Stimulated activated CD8-positive, alpha-beta memory T cell treated with anti-CD3 and anti-CD28 coated beads, Interleukin-15, amount 100 ng/mL, for 4 hours (primary cell): Measurements from ENCODE around the gene HLA-DPA1.
A peak's percentile ranks its signal among the peaks of the same experiment; 100 is the strongest.
"Not testable (repeated sequence)": the region's sequence is repeated elsewhere in the genome, so short reads cannot be mapped to it uniquely, and the experiment has no call there.

Experiments
- DNase-seq, 2 donors: peaks; one replicate each; pipeline ENCODE4 v3.0.0-alpha.2; 2020; ENCODE audit warnings: low read depth in 2 of 2

The HLA-DPA1 gene

DNA sequence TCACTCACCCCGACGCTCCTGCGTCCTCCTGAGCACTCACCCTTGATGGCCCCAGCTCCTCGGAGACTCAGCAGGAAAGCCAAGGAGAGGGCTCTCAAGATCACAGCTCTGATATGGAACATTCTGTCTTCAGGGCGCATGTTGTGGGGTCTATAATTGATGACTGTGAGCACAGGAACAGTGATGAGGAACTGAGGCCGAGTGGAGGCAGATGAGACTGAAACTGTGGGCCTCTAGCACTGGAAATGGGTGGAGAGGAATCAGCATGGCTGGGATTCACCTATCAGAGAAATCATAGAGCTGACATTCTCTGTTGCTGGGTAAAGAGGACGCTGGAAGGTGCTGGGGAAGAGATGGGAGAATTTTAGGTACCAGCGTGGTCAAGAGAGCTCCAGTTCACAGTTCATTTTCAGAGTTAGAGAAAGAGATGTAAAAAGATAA is at the start of gene HLA-DPA1:
HLA-DPA1 (minus strand) TSS at position 219 of the 441 bp plus-strand sequence.
- no peak for DNase-seq

DNA sequence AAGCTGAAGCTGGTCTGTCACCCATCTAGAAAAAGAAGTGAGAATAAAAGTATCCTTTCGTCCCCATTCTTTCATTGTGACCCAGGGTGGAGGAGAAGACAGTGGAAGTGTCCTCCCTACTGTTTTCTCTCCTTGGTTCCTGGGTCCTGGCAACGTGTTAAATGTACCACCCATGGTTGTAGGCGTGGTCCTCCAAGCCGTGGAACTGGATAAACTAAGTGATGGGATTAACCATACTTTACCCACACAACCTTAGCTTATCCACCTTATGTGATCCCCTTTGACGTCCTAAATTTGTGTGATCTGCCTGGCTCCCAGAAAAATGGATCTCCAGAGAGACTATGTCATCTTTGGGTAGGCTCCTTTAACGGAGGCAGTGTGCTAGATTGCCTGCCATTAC is 49.7 kb upstream of the HLA-DPA1 start:
- DNase-seq, result no peak

DNA sequence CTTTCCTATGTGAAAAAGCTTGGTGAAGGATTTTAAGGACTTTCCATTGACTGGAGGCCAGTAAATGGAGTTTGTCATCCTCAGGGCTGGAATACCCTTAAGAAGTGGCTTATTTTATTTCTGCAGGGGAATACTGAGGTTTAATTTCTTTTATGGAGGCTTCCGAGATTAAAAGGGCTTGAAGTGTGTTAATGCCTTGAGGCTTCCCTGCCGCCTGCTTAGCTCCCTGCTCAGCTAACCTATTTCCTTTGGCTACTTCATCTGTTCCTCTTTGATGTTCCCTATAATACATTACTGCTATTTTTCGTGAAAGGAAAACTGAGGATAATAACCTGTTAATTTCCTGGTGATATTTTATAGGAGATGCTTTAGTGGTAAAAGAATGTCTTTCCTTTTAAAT is 46.6 kb upstream of the HLA-DPA1 start:
- no peak for DNase-seq

DNA sequence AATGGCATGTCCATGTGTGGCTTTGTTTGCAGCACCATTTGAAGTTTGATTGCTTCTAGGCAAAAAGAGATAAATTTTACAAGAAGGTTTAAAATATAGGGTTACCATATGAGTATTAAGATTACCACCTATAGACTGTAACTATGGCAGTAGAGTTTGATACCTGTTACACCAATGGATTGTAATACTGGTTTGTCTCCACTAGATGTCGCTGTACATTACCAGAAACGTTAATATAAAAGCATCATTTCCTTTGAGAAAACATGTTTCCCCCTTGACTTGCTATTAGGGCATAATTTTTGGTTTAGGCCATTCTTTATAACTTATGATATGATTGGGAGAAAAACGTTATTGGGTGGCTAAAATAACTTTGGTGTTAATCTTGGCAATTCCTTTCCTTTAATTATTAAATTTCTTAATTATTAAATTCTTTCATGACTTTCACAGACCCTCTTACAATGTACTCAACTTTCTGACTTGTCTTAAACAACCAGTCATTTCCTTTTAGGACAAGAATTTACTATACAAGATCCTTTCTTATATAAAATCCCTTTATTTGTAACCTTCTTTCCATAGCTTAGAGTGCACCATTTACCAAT is 45.2 kb upstream of the HLA-DPA1 start:
- no peak for DNase-seq

DNA sequence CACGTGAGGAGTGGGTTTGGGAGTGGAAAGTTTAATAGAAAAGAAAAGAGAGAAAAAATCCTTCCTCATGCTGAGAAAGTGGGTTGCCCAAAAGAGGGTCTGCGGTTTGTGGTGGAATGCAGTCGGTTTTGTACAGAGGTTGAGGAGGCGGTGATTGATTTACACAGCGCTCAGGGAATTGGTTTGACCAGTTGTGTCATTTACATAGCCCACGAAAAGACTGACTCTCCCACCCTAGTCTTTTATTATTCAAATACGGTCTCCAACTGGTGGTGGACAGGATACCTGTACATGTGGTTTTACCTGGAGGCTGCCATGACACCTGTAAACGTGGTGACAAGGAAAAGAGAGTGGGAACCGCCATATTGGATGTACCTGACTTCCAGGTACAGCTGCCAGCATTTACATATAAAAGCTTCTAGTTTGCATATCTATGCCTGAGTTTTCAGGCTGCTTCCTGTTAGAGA is 44.4 kb upstream of the HLA-DPA1 start:
- no peak for DNase-seq

DNA sequence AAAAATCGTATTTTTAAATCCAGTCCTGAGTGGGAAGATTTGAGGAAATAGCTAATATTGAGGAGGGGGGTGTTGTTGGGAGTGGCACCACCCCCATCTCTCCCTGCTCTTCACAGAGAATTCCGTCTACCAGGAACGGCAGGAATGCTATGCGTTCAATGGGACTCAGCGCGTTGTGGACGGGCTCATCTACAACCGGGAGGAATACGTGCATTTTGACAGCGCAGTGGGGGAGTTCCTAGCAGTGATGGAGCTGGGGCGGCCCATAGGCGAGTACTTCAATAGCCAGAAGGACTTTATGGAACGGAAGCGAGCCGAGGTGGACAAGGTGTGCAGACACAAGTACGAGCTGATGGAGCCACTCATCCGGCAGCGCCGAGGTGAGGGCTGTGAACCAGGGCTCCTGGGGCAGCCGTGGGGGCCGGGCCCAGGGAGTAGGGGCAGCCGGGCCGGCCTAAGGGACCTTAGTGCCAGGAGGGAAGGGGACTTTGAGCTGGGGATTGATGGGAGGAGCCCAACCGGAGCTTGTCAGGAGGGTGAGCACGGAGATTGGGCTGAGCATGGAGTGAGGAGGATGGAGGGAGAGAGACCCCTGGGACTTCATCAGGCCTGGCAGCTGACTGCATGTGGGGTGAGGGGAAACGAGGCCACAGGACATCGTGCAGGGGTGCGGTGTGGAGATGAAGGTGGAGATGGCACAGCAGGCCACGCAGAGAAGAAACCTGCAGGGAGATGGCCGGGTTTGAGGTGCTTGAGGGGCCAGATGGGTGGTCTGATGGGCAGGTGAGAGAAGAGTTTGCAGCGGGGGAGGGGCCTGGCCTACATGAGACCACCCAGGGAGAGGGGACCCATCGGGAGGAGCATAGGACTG is 43.6 kb upstream of the HLA-DPA1 start:
- DNase-seq, result no peak

DNA sequence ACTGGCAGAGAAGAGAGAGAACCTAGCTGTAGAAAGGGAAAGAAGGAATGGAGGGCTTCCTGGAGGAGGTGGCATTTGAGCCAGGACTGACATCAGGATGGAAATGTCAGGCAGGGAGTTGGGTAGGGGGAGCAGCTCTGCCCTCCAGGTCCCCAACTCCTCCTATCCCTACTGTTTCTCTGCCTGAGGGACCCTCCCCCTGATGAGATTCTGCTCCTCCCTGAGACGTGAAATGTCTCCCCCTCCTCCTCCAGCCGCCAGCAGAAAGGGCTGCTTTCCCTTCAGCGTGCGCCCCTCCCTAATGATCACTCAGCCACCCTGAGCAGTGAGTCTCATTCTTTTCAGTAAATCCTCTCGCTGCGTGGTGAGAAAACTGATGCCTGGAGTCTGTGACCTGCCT is 43.0 kb upstream of the HLA-DPA1 start:
- no peak for DNase-seq

DNA sequence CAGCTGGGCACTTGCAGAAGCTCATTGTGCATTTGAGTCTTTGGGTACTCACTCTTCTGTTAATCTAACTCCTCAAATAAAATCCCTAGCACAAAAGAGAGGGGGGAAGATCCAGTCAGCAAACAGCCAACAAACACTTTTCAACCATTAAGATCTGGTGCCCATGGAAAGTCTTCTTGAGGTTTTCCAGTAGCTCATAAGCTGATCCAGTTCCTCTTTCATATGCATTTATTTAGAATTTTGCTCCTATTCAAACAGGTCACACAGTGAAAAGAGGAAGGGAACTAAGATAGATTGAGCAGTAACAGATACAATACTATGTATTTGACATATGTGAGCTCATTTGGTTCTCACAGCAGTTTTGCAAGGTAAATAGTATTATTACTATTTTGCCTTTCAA is 41.0 kb upstream of the HLA-DPA1 start:
- no peak for DNase-seq

DNA sequence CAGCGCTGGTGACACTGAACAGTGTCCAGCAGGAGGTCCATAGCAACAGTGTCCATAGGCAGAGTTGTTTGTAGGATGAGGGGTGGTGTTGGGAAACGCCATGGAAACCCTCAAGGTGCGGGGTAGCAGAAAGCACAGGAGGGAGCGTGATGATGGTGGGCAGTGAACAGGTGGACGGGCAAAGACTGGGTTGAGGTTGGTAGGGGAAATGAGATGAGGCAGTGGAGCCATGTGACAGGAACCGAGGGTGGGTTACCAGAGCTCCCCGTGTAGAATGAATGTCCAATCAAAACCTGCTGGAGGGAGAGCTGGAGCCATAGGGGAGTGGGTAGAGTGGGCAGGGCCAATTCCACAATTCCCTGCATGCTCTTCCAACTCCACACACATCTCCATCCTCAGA is 40.3 kb upstream of the HLA-DPA1 start:
- no peak for DNase-seq

DNA sequence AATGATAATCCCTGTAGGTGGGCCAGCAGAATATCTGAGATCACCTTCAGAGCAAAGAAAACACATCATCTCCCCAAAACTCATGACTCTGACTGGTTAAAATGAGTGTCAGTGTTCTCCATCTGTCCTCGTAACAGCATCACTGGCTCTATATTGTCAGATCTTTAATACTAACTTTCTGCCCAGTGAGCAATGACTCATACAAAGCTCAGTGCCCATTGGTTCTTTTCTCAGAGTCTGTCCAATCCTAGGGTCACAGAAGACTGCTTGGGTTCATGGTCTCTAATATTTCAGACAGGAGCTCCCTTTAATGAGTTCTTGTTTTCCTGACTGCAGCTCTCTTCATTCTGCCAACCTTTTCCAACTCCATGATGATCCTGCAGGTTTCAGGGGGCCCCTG is 38.7 kb upstream of the HLA-DPA1 start:
- no peak for DNase-seq

DNA sequence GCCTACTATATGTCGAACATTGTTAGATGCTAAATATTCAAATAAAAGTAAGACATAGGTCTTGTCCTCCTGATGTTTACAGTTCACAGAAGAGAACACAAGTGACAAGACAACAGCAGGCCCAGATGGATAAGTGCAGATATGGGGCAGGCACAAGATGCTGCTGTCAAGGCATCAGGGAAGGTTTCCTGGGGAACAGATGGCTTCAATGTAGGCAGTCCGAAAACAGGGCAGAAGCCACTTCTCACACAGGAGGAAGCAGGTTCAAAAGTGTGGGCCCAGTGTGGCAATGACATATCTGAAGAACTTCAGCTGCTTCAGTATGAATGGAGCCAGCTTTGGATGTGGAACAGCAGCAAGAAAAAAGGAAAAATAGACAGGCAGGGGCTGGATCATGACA is 34.9 kb upstream of the HLA-DPA1 start:
- DNase-seq, result no peak

DNA sequence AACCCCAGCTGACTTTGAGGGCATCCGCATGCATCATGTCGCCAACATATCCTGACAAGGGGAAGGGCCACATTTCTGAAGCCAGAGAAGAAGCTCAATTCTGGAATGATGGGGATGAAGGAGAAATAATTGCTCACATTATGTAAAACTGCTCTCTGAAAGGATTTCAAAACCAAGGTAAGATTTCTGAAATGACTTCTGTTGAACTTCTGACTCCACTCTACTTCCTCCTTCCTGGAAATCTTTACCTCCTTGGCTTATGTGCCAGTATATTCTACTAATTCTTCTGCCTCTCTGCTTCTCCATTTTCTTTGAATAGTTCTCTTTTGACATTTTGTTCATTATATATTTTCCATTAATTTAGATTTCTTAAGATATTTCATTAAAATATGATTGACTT is 34.2 kb upstream of the HLA-DPA1 start:
- DNase-seq, result no peak

DNA sequence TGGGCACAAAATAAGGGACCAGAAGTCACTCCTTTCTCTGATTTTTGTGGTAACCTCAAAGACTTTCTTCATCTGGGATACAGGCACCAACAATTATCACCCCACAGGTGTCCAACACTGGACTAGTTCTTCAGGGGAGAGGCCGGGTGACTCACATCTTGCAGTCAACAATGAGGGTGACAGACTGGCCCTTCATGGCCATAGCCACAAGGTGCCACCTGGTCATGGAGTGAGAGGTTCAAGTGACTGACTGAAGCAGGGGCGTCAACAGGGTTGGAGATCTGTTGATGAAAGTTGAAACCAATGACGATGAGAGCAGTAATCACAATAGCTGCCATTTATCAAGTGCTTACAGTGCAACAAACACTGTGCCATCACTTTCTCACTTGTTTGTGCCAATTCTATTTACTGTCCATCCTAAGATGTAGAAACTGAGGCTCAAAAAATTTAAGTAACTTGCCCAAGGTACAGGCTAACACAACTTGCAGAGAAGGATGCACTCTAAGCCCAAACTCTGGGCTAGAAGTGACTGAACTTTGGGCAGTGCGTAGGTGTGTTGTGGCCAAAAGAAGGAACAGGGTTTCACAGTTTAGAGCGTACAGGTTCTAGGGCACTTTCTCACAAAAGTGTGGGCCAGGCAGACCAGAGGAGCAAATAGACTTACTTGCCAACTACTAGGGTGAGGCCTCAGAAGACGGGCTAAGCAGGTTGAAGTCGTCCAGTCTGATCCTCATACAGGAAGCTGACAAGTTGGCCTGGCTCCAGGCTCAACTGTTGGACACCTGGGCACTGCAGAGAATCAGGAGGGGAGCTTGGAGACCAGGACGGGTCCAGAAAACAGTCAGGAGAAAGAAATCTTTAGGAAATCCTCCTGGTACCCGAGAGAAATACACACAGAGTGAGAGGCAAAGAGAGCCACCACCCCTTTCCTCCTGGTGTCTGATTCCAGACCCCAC is 32.7 kb upstream of the HLA-DPA1 start:
- DNase-seq, result no peak

DNA sequence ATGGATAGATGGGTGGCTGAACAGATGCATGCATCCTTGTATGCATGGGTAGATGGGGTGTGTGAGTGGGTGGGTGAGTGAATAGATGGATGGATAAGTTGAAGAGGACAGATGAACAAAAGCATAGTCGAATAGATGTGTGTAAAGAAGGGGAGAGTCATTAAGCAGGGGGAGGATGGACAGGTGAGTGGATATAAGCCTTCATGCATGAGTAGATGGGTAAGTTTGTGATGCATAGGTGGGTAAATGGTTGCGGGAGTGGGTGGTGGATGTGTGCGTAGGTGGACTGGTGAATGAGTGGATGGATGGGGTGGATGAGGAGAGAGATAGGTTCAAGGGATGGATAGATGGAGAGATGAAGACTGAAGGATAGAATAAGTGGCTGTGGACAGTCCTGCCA is 31.9 kb upstream of the HLA-DPA1 start:
- no peak for DNase-seq

DNA sequence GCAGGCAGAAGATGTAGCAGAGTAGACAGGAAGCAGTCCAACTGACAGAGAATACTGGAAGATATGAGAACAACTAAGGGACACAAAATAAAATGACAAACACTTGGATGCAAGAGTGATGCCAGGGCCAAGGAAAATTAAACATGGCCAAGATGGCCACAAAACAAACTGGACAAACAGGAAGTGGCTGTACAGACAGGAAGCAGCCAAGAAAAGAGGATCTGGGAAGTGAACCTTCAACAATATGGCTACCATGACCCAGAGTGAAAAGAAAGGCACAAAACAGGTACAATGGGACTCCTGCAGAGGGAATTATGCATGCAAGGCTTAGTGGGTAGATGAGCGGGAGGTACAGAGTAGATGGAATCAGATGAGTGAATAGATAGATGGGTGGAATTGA is 31.4 kb upstream of the HLA-DPA1 start:
- no peak for DNase-seq

DNA sequence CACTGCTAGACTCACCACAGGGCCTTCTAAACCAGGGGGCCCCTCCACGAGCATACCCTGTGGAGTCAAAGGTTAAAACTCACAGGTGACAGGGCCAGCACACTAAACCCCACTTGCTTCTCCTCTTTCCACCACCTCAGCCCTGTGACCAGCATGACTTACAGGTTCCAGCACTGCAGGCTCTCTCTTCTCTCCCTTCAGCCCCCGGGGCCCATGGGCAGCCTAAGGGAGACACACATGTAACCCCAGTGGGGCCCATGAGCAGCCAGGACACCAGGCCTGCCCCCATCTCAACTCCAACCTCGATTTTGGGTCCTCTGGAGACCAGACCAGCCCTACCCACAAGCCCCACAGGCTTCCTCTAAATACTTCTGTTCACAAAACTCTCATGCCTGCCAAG is 30.3 kb upstream of the HLA-DPA1 start:
- no peak for DNase-seq

DNA sequence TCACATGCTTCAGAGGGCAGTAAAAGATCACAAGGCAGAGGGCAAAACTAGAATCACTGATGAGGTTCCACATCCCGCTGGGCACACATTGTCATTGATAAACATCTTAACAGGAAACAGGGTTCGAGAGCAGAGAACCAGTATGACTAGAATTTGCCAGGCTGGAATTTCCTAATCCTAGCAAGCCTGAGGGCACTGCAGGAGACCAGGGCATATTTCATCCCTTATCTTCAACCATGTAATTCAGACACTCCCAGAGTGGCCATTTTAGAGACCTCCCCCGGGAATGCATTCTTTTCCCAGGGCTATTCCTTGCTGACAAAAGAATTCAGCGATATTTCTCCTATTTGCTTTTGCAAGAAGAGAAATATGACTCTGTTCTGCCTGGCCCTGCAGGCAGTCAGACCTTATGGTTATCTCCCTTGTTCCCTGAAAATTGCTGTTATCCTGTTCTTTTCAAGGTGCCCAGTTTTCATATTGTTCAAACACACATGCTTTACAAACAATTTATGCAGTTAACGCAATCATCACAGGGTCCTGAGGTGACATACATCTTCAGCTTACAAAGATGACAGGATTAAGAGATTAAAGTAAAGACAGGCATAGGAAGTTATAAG is 27.8 kb upstream of the HLA-DPA1 start:
- not testable (repeated sequence) for DNase-seq

DNA sequence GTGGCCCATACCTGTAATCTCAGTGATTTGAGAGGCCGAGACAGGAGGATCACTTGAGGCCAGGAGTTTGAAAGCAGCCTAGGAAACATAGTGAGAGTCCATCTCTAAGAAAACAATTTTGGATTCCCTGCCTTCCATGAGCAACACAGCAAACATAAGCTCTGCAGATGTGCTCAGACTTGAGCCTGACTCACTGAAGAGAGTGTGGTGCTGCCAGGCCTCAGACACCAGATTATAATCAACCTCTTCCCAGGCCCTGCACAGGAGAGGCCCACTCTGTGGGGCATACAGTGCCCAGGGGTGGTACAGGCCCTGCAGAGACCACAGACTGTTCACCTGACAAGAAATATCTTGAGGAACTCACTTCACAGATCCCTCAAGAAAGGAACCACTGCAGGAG is 22.2 kb upstream of the HLA-DPA1 start:
- DNase-seq, result no peak

DNA sequence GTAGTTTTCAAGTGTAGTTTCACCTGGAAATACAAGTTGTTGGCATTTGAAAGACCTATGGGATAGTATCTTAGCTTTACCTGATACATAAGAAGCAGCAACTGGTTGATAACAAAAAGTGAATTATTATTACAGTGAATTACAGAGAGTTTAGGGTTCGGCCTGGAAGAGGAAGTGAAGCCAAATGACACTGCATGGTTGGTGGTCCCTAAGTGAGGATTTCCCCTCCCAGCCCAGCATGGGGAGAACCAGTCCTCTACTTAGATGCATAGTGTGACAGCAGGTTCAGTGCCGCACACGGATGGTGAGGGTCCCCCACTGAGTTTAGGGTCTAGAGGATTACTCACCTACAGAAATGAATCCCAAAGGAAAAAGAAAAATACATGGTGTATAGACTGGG is 20.4 kb upstream of the HLA-DPA1 start:
- DNase-seq, result no peak

DNA sequence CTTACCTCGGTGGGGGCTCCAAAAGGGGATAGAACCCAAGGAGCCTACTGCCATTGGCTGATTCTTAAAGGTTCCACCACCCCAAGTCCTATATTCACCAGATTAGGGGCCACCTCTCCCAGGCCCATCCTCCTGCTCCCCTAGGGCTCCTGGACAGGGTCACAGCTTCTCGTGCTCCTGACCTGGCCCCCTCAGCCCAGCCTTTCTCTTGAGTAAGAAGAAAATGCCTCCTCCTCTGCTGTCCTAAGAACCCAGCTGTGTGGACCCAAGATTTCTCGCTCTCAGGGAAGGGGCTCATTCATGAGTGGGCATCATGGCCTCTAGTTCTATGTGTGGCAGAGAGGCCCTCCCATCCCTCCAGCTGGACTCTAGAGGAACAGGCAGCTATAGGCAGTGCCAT is 18.9 kb upstream of the HLA-DPA1 start:
- DNase-seq, result no peak

DNA sequence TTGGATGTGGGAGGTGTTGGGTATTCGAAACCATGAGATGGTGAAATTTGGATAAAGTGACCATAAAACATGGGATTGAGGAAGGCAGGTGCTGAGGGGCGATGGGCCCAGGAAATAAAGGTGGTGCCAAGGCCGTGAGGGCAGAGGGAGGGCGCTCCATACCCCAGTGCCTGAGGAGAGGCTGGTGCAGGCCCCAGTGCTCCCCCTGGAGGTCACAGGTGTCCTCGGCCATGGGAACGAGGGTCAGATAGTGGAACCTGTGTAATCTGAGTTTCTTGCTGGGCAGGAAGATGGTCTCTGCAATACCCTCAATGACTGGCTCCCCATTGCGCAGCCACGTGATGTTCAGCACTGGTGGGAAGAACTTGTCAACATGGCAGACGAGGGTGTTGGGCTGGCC is 18.5 kb upstream of the HLA-DPA1 start:
- peak in 1 of 2 donors; percentile 16 for DNase-seq
